Activated CD8-positive, alpha-beta memory T cell treated with anti-CD3 and anti-CD28 coated beads, Interleukin-2, amount 50 U/mL, for 1 hour (primary cell): ENCODE results near the gene CAPN15.
"Not testable (repeated sequence)": the region's sequence is repeated elsewhere in the genome, so short reads cannot be mapped to it uniquely, and the experiment has no call there.

ENCODE experiments used
- DNase-seq: peaks from one replicate; pipeline ENCODE4 v3.0.0-alpha.2; 2020; ENCODE audit errors: extremely low read depth

The CAPN15 gene

DNA sequence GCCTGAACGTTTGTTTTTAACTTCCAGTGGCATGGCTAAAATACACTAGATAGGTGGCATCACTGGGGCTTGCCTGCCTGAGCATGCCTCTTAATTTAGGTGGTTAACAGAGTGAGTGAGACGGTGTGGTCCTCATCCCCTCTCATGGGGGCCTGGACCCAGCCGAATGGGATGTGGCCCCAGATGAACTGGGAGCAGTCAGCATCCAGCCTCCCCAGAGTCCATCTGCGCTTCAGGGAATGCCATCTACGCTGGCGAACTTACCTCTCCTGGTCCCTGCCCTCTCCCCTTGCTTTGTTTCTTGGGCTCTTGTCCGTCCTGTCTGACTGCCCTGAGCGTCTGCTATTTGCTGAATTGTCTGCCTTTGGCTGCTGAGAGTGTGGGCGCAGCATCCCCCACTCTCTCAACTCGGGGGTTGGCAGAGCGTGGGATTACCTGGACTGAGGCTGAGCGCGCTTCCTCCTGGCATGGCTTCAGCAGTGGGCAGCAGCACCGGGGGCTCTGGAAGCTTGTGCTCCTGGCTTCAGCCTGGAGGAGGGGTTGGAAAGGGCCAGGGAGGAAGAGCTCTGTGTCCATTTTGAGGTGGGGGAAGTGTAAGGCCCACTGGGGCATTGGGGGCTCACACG is 64.5 kb downstream of the CAPN15 start:
- DNase-seq = no peak

DNA sequence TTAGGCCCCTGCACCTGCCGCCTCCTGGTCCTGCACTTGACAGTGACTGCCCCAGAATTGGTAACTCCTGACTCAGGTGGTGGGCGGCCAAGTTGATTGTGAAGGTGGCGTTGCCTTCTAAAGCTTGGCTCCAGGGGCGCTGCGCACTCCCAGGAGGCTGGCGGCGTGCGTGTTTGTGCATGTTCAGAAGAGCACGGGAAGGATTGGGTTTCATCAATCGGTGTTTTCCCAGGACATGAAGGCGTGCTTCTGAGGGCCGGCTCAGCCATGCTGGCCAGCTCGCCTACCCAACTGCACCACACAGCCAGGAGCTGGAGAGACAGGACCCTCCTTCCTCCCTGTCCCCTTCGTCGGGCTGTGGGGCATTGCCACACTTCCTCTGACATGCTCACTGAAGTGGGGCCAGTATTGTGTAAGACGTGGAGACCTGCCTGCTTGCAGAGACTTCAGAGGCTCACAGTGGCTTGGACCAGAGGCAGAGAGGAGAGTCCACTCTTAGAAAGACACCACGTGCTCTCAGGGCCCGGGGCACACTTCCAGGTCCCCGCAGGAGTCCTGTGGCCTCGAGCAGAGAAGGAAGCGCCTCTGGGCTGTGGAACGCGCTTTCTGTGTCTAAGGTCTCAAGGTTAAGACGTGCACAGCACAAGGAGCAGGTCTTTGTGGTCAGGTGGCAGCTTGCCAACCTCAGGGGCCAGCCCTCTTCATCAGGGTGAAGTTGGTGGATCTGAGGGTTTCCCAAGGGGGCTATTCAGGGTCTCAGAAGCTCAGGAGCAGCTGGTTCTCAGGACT is 65.2 kb downstream of the CAPN15 start:
- DNase-seq = no peak

DNA sequence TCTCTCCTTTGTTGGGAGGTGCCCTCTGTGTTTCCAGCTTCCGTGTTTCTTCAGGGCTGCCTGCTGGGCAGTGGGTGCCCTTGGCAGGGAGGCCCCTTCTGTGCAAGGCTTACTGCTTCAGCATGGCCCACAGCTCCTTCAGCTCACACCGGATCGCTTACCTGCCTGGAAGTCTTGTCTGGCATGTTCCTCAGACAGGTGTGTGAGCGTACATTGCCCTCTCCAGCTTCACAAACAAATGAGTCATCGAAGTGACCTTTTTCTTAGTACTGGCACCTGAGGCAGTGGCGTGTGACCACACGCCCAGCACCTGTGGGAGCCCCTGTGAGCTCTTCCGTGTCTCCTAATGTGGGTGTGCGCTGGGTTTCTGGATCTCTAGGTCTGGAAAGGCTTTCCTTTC is 65.9 kb downstream of the CAPN15 start:
- DNase-seq = no peak

DNA sequence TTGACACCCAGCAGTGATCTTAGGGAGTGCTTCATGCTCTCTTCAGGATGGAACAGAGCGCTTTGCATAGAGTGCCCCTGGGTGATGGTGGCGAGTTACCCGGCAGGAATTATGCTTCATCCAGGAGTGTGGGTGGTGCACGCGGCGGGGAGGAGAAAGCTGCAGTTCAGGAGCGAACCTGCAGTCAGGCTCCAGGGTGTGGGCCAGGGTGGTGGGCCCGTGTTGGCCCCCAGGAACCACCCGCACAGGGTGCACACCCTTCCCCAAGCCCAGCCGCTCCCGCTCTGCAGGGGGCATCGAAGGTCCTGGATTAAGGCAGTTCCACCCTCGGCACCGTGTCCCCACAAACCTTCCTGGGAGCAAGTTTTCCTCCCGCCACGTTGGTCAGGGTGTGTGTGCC is 66.3 kb downstream of the CAPN15 start:
- no peak for DNase-seq

DNA sequence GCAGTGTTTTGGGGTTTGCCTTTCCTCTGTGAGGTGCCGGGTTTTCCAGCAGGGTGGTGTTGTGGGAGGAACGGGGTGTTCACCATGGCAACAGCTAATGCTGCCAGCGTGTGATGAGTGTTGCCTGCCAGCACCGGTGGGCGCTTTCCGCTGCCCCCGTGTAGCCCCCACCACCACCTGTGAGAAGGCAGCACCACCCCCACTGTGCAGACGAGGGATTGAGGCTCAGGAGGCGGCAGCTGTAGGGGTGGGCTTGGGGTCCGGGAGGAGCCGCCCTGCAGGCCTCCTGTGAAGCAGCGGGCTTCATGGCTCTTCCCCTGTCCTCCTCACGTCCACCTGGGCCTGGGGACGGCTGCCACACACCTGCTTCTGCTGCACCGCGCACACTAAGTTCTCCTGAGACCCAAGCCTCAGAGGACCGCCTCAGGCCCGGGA is 67.6 kb downstream of the CAPN15 start:
- no peak for DNase-seq

DNA sequence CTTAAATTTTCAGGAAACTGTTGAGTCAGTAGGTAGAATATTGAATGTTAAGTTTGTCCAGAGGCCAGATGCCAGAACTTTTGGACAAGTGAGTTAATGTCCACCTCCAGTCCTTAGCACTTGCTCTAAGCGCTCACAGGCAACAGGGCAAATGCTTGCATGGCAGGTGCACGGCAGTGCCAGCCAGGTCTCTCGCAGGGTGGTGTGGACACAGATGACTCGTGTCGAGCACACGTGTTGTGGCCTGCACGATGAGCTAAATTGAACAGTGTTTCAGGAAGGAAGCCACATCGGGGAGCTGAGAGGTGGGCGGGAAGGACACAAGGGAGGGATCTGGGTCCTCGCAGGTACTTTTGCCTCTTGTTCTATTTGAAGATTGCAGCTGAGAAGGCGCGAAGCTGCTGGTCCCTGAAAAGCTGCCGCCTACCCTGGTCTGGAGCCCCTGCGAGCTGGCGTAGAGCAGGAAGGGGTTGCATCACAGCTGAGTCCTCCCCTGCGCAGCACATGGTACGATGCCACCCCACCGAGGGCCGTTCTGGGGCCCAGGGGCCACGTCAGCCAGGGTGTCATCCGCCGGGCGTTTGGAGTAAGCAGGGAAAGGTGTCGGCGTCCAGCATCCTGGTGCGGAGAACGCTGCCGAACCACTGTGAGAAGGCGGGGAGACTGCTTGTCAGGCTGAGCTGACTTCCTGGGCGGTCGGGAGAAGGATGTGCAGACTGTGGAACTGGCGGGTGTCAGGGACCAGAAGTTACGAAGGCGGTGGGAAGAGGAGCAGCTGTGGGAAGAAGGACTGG is 68.6 kb downstream of the CAPN15 start:
- DNase-seq = no peak

DNA sequence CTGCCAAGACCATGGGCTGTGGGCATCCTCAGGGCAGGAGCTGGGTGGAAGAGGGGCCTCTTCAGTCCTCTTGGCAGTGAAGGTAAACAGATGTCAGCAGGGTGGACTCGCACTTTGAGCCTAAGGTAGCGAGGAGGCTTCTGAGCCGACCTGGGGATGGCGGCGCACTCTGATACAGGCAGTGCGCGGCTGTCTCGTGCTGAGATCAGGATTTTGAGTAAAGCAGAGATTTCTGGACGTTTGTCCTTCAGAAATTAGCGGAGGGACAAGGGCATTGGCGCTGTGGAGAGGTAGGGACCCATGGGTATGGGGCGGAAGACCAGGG is 69.2 kb downstream of the CAPN15 start:
- no peak for DNase-seq

DNA sequence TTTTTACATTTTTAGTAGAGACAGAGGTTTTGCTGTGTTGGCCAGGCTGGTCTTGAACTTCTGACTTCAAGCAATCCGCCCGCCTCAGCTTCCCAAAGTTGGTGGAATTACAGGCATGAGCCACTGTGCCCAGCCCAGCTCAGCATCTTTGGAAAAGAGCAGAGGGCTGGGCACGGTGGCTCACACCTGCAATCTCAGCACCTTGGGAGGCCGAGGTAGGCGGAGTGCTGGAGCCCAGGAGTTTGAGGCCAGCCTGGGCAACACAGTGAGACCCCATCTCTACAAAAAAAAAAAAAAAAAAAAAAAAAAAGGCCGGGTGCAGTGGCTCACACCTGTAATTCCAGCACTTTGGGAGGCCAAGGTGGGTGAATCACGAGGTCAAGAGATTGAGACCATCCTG is 70.1 kb downstream of the CAPN15 start:
- DNase-seq = not testable (repeated sequence)

DNA sequence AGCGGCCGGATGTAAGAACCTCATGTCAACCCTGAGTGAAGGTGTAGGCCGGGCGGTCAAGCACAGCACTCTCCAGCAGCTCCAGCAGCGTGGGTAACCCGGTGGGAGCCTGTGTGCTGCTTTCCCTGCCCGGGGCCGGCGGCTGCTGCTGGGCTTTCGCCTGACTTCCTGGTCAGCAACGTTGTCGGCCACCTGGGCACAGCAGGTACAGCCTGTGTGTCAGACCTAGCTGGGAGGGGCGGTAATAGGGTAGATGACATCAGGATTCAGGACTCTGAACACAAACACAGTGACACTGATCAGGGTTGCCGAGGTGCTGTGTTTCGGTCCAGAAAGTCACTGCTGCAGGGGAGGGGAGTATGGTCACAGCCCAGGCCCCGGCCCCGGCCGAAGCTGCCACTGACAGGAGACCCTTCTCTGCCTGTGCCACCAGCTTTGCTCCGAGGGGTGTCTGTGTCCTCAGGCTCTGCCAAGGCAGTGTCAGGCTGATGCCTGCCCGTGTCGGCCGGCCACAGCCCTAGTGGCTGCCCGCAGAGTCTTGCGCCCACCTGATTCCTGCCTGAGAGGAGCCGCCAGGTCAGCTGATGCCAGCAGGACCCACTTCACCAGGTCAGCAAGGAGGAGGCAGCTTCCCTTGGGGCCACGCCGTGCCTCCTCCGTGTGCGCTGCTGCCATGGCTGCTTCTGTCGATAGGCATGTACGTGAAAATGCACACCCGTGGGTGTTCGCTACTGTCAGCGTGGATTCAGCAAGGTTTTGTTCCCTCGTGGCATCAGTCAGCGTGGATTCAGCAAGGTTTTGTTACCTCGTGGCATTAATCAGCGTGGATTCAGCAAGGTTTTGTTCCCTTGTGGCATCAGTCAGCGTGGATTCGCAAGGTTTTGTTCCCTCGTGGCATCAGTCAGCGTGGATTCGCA is 71.6 kb downstream of the CAPN15 start:
- no peak for DNase-seq

DNA sequence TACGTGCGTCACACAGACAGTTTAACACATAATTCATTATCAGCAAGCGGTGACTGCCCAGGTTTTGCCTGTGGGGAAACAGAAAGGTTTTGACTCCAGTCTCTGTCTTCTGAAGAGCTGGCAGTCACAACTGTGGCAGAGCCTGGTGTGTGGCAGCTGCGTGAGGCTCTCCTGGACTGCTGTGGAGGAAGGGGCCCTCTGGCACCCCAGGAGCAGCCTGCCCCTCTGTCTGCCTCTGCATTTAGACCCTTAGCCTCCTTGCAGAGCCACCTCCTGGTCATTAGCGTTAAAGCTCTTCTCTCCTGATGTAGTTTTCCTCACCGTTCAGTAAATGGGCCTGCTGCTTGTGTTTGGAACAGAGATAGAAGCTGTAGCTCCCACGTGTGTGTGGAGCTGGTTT is 73.3 kb downstream of the CAPN15 start:
- DNase-seq = no peak

DNA sequence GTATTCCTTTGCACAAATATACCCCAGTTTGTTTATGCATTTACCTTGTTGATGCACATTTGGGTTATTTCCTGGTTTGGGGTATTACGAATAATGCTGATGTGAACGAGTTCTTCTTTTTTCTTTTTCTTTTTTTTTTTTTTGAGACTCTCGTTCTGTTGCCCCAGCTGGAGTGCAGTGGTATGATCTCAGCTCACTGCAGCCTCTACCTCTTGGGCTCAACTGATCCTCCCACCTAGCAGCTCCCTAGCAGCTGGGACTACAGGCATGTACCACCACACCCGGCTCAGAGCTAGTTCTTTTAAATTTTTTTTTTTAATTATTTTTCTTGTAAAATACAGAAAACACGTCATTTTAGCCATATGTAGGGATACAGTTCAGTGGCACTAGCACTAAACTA is 76.4 kb downstream of the CAPN15 start:
- no peak for DNase-seq
